Stimulated activated naive B cell treated with anti-CD40 and anti-IgM and Interleukin-4, amounts not matched to agents 10 μg/mL and 1 μg/mL and 100 μg/mL, for 72 hours (primary cell): Measurements from ENCODE around the gene ARMH1.
"Not testable (repeated sequence)": the region's sequence is repeated elsewhere in the genome, so short reads cannot be mapped to it uniquely, and the experiment has no call there.

Source experiments
- ATAC-seq, 2 donors: fragments of 150-1000 bp; cut with Tn5 transposase; replicated peaks; 2 replicates each; pipeline ENCODE4 v1.10.0; 2021; ENCODE audit warnings: moderate library complexity in 1 of 2
- DNase-seq: peaks from one replicate; pipeline ENCODE4 v3.0.0; 2021
- H3K27ac Mint-ChIP-seq: one replicate; pipeline ENCODE4 v1.8.0; 2022; ENCODE audit warnings: mild to moderate bottlenecking, mixed read lengths
- H3K27me3 Mint-ChIP-seq, 2 donors: one replicate each; pipeline ENCODE4 v1.8.0; 2022; ENCODE audit warnings: mixed read lengths in 2 of 2
- H3K36me3 Mint-ChIP-seq, 2 donors: one replicate each; pipeline ENCODE4 v1.8.0; 2022; ENCODE audit warnings: mixed read lengths in 2 of 2, mild to moderate bottlenecking in 1 of 2
- H3K4me1 Mint-ChIP-seq, 2 donors: one replicate each; pipeline ENCODE4 v1.8.0; 2022; ENCODE audit warnings: mixed read lengths in 2 of 2, mild to moderate bottlenecking in 1 of 2
- H3K4me3 Mint-ChIP-seq, 2 donors: one replicate each; pipeline ENCODE4 v1.8.0; 2022; ENCODE audit warnings: mild to moderate bottlenecking in 2 of 2, mixed read lengths in 2 of 2, moderate library complexity in 1 of 2
- H3K9me3 Mint-ChIP-seq, 2 donors: one replicate each; pipeline ENCODE4 v1.8.0; 2022; ENCODE audit warnings: mixed read lengths in 2 of 2, mild to moderate bottlenecking in 1 of 2

Gene ARMH1

DNA sequence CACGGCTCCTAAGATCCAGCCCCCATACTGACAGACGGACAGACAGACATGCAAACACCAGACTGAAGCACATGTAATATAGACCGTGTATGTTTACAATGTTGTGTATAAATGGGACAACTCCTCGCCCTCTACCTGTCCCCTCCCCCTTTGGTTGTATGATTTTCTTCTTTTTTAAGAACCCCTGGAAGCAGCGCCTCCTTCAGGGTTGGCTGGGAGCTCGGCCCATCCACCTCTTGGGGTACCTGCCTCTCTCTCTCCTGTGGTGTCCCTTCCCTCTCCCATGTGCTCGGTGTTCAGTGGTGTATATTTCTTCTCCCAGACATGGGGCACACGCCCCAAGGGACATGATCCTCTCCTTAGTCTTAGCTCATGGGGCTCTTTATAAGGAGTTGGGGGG, 23.4 kb upstream of the ARMH1 start:
- DNase-seq (no peak), ATAC-seq (no peak)
- no peak overlapping the region for H3K4me3 Mint-ChIP-seq
- H3K9me3 Mint-ChIP-seq, result no peaks in the 10 kb centered on the region
- peaks cover 0 to 5% of the 10 kb centered on the region in 2 donors for H3K4me1 Mint-ChIP-seq
- no peaks in the 10 kb centered on the region for H3K27me3 Mint-ChIP-seq
- no peak overlapping the region for H3K27ac Mint-ChIP-seq
- peaks cover 29 to 37% of the 10 kb centered on the region in 2 donors for H3K36me3 Mint-ChIP-seq

DNA sequence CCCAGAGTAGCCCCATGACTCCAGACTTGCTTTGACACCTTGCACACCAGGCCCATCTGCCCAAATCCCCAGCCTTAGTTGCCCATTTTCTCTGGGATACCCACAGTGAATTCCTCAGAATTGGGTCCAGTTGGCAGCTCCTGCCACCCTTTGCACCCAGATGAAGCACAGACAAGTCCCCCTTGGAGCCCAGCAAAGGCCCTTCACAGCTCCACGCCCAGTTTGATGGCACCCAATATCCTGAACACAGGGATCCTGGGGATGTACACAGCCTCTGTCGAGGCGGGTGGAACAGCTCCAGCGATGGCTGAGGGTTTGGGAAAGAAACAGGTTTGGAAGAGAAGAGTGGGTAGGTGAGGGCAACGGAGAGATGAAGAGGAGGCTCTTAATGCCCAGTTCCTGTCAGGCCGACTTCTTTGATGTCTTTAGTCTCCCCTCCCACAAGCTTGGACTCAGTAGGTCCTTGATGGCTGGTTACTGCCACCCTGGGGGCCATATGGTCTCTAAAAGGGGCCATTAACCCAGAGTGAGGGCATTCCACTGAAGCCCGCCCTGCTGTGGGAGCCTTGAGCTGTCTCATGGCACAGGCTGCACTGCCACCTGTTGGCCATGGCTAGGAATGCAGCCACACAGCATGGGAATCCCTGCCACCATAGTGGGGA, 21.9 kb upstream of the ARMH1 start:
- peak; percentile 60 for DNase-seq
- H3K9me3 Mint-ChIP-seq, result no peaks in the 10 kb centered on the region
- peaks cover 28 to 32% of the 10 kb centered on the region in 2 donors for H3K36me3 Mint-ChIP-seq
- H3K4me1 Mint-ChIP-seq, result peaks cover 0 to 5% of the 10 kb centered on the region in 2 donors
- H3K4me3 Mint-ChIP-seq, result no peak overlapping the region
- H3K27ac Mint-ChIP-seq, result no peak overlapping the region
- ATAC-seq, result peak; percentile 86 to 91
- no peaks in the 10 kb centered on the region for H3K27me3 Mint-ChIP-seq

DNA sequence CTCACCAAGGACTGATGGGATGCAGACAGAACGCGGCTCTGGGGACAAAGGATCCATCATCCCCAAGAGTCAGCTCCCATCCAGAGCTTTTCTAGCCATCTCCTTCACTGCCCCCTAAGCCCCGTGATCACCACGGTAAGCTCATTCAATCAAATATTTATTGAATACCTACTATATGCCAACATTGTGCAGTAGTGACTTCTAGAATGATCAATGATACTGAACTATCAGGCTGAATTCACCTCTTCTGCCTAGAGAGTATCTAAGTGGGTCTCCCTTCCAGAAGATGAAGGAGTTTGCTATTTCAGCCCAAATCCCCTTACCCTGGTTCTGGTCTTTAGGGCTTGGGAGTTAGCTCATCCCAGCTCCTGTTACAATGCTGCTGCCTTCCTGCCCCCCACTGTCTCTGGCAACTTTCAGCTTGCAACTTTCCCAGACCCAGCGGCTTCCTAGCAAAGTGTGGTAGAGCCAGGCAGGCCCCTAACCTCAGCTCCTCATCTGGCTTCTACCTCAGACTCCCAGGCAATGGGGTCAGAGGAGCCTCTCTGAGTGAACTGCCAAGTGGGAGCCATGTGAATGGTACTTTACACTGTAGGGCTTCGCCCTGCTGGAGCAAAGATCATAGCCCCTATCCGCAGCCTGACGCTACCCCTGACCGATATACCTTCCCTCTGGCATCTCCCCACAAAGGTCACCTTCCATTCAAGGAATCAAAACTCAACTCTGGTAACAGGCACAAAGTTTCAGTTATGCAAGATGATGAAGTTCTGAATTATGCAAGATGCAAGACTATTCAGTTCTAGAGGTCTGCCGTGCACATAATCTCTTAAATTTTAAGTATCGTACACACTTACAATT, 21.2 kb upstream of the ARMH1 start:
- H3K27ac Mint-ChIP-seq, result no peak overlapping the region
- H3K27me3 Mint-ChIP-seq, result no peaks in the 10 kb centered on the region
- ATAC-seq, result peak in 1 of 2 donors; percentile 6
- H3K9me3 Mint-ChIP-seq, result no peaks in the 10 kb centered on the region
- H3K4me3 Mint-ChIP-seq, result no peak overlapping the region
- H3K36me3 Mint-ChIP-seq, result peaks cover 24 to 28% of the 10 kb centered on the region in 2 donors
- peaks cover 0 to 6% of the 10 kb centered on the region in 2 donors for H3K4me1 Mint-ChIP-seq
- DNase-seq, result no peak

DNA sequence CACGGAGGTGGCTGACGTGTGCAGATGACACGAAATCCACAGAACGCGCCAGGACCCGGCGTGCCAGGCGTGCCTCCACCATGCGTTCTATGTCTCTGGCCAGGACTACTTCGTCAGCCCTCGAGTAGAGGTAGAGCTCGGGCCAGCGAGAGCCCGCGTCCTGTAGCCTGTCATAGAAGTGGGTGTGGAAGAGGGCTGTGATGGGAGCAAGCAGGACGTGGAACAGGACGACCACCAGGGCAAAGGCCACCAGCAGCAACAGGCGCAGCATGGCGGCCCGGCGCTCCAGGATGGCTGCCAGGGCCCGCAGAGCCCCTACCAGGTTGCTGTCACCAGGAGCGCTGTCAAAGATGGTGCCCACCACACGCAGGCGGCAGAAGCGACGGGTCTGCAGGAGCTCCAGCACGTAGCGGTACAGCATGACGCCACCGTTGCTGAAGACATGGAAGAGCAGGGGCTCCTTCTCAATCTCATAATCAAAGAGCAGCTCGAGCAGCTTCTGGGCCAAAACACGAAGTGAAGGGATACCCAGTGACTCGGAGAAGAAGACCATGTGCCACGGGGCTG, 19.8 kb upstream of the ARMH1 start:
- Mint-ChIP-seq H3K27me3 (no peaks in the 10 kb centered on the region), H3K4me3 (no peak overlapping the region), H3K27ac (no peak overlapping the region), H3K4me1 (peaks cover 0 to 6% of the 10 kb centered on the region in 2 donors), H3K36me3 (peaks cover 14 to 17% of the 10 kb centered on the region in 2 donors), H3K9me3 (no peaks in the 10 kb centered on the region)
- DNase-seq (no peak), ATAC-seq (no peak)

DNA sequence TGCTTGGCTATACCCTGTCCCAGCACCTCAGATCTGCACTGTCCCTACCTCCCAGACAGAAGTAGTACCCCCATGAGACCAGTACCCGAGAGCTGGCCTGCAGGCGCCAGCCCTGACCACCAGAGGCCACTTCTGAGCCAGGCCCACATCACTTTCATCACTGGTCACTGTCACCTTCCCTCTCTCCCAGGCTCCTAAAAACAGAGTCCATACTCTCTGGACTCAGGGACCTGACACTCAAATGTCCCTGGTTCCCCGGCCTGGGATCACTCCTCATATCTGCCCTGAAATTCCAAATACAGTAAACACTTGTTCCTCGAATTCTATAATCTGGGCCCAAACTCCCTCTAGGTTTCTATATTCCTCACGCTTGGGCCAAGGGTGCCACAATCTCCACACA, 18.9 kb upstream of the ARMH1 start:
- DNase-seq, result no peak
- H3K36me3 Mint-ChIP-seq, result peaks cover 14 to 17% of the 10 kb centered on the region in 2 donors
- ATAC-seq, result peak; percentile 58 to 66
- no peaks in the 10 kb centered on the region for H3K27me3 Mint-ChIP-seq
- H3K9me3 Mint-ChIP-seq, result no peaks in the 10 kb centered on the region
- peaks cover 0 to 6% of the 10 kb centered on the region in 2 donors for H3K4me1 Mint-ChIP-seq
- H3K27ac Mint-ChIP-seq, result no peak overlapping the region
- no peak overlapping the region for H3K4me3 Mint-ChIP-seq

DNA sequence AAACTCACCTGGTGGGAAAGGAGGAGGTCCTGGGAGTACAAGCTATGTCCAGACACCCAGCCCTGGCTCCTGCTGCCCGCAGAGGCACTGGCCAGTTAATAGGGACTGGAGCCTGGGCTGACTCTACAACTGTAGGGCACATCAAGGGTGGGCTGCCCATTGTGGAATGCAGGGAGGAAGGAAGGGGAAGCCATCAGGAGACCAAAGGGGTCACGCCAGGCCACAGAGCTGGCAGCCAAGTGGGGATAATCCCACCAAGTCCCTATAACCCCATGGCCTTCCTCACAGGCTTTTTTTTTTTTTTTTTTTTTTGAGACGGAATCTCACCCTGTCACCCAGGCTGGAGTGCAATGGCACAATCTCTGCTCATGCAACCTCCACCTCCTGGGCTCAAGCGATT, 14.9 kb upstream of the ARMH1 start:
- ATAC-seq (no peak), DNase-seq (no peak)
- H3K27me3 Mint-ChIP-seq, result no peaks in the 10 kb centered on the region
- no peaks in the 10 kb centered on the region for H3K9me3 Mint-ChIP-seq
- H3K4me3 Mint-ChIP-seq, result no peak overlapping the region
- peaks cover 13 to 16% of the 10 kb centered on the region in 2 donors for H3K4me1 Mint-ChIP-seq
- no peak overlapping the region for H3K27ac Mint-ChIP-seq
- H3K36me3 Mint-ChIP-seq, result peaks cover 3 to 5% of the 10 kb centered on the region in 2 donors

DNA sequence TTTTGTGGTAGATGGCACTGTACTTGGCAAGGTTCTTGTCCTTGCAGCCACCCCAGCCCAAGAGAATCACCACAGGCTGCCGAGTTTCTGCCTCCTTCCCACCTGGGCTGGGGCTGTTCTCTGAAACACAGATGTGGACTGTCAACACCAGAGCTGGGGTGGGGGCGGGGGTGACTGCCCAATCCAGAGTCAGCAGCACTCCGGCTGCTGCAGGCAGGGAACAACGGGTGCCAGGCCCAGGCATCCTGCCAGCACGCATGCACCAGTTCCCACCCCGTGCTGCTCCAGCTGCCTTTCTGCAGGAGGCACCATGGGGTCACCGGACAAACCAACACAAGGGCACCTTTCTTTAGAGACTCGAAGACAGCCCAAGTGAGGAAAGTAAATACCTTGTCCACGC, 14.3 kb upstream of the ARMH1 start:
- ATAC-seq (no peak), DNase-seq (no peak)
- H3K4me3 Mint-ChIP-seq, result no peak overlapping the region
- peaks cover 19 to 22% of the 10 kb centered on the region in 2 donors for H3K4me1 Mint-ChIP-seq
- H3K27ac Mint-ChIP-seq, result no peak overlapping the region
- H3K9me3 Mint-ChIP-seq, result no peaks in the 10 kb centered on the region
- no peaks in the 10 kb centered on the region for H3K36me3 Mint-ChIP-seq
- H3K27me3 Mint-ChIP-seq, result no peaks in the 10 kb centered on the region

DNA sequence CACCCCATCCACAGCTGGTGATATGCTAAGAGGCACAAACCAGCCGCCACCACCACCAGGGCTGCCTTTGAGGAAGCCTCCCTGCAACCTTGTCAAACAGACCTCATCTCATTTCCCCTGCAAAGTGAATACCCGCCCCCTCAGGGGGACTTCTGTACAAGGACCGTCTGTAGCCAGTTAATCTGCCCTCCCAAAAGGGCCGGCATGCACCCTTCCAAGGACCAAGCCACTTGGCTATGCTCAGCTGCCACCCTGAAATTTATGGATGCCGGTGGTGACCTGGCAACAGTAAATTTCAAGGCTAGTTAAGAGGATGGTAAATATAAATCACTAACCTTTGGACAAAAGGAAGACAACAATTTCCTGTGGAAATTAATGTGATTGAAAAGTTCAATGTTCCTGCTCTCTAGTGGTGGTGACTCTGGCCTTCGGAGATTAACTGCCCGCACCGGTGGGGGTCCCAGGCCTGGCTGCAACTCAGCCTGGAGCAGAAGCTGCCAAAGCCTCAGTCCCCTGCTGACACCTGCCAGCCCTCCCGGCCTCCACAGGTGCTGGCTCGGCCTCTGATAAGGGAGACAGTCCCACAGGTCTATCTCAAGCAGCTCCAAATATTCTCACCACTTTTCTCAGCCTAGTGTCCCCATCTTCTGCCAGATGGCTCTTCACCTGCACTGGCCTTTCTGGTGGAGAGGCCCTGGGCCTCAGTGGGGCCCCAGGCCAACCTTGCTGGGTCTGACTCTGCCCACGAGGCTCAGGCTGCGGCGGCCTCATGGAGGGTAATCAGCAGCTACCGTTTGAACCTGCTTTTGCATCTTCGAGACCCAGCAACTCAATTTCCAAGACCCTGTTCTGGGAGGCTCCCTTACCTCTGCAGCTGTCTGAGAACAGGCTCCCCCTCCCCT, 12.5 kb upstream of the ARMH1 start:
- Mint-ChIP-seq H3K27me3 (no peaks in the 10 kb centered on the region), H3K36me3 (no peaks in the 10 kb centered on the region), H3K4me1 (peaks cover 14 to 23% of the 10 kb centered on the region in 2 donors), H3K27ac (no peak overlapping the region), H3K4me3 (no peak overlapping the region), H3K9me3 (no peaks in the 10 kb centered on the region)
- peak; percentile 18 to 33 for ATAC-seq
- no peak for DNase-seq

DNA sequence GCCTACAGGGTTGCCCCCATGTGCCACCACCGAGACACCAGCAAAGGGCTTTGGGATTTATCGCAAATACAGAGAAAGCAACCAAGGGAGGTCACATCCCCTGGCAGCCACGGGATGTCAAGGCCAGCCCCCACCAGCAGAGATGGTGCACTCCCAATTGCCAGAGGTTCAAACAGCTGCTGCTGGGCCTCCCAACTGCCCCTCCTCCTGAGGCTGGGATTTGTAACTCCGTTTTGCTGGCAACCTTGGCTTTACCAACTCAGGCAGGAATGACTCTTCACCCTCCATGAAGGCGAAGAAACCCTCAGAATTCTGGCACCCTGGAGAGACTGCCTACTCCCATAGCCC, 11.9 kb upstream of the ARMH1 start:
- no peak for ATAC-seq
- no peaks in the 10 kb centered on the region for H3K9me3 Mint-ChIP-seq
- no peak for DNase-seq
- no peaks in the 10 kb centered on the region for H3K36me3 Mint-ChIP-seq
- no peak overlapping the region for H3K4me3 Mint-ChIP-seq
- H3K4me1 Mint-ChIP-seq, result peaks cover 14 to 23% of the 10 kb centered on the region in 2 donors
- no peaks in the 10 kb centered on the region for H3K27me3 Mint-ChIP-seq
- H3K27ac Mint-ChIP-seq, result no peak overlapping the region

DNA sequence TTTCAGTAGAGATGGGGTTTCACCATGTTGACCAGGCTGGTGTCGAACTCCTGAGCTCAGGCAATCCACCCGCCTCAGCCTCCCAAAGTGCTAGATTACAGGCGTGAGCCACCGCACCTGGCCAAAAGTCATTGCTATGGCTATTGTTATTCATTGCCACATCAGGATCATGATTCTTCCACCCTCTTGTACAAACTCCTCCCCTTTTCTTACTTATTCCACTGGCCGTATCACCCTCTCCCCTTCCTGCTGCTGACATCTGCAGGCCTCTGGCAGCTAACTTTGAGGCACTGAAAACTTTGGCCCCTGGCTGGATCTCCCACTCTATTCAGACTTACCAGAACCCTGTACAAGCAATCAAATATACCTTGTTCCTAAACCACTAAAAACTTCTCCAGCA, 11.1 kb upstream of the ARMH1 start:
- Mint-ChIP-seq H3K27ac (no peak overlapping the region), H3K9me3 (no peaks in the 10 kb centered on the region), H3K4me1 (peaks cover 13 to 23% of the 10 kb centered on the region in 2 donors), H3K27me3 (no peaks in the 10 kb centered on the region), H3K4me3 (no peak overlapping the region), H3K36me3 (no peaks in the 10 kb centered on the region)
- DNase-seq (no peak), ATAC-seq (no peak)

DNA sequence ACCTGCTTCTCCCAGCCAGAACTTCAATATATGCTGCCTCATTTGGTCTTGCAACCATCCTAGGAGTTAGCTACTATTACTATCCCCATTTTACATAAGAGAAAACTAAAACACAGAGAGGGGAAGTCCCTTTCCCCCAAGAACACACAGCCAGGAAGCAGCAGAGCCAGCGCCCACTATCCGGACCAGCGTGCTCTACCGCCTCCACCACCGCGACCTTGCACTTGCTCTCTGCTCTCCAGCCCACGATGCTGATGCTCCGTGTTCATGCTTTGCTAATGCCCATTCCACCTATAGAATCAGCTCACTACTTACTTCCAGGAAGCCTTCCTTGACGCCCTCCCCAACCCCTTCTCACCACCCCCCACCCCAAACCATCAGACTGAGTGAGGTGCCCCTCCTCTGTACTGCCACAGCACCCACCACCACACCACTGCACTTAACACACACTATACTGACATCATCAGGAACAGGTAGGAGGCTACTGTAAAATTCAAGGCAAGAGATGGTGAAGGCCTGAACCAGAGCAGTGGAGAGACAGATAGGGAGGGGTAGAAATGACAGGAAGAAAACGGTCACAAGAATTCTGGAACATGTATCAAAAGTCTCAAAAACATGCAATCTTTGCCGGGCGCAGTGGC, 9.7 kb upstream of the ARMH1 start:
- H3K9me3 Mint-ChIP-seq, result no peaks in the 10 kb centered on the region
- H3K4me3 Mint-ChIP-seq, result peak overlapping the region; percentile 9 to 31
- H3K27me3 Mint-ChIP-seq, result no peaks in the 10 kb centered on the region
- ATAC-seq, result peak; percentile 94 to 96
- no peaks in the 10 kb centered on the region for H3K36me3 Mint-ChIP-seq
- H3K27ac Mint-ChIP-seq, result peak overlapping the region; percentile 20
- DNase-seq, result peak; percentile 19
- H3K4me1 Mint-ChIP-seq, result peaks cover 13 to 23% of the 10 kb centered on the region in 2 donors

DNA sequence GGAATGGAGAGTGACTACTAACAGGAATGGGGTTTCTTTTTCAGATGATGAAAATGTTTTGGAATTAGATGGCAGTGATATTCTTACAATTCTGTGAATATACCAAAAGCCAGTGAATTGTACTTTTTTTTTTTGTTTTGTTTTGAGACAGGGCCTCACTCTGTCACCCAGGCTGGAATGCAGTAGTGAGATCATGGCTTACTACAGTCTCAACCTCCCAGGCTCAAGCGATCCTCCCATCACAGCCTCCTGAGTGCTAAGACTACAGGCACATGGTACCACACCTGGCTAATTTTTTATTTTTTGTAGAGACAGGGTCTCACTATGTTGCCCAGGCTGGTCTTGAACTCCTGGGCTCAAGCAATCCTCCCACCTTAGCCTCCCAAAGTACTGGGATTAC, 7.8 kb upstream of the ARMH1 start:
- H3K4me1 Mint-ChIP-seq, result peaks cover 18 to 27% of the 10 kb centered on the region in 2 donors
- H3K27ac Mint-ChIP-seq, DNase-seq, H3K4me3 Mint-ChIP-seq, ATAC-seq, H3K9me3 Mint-ChIP-seq, H3K27me3 Mint-ChIP-seq, H3K36me3 Mint-ChIP-seq: not testable (repeated sequence)

DNA sequence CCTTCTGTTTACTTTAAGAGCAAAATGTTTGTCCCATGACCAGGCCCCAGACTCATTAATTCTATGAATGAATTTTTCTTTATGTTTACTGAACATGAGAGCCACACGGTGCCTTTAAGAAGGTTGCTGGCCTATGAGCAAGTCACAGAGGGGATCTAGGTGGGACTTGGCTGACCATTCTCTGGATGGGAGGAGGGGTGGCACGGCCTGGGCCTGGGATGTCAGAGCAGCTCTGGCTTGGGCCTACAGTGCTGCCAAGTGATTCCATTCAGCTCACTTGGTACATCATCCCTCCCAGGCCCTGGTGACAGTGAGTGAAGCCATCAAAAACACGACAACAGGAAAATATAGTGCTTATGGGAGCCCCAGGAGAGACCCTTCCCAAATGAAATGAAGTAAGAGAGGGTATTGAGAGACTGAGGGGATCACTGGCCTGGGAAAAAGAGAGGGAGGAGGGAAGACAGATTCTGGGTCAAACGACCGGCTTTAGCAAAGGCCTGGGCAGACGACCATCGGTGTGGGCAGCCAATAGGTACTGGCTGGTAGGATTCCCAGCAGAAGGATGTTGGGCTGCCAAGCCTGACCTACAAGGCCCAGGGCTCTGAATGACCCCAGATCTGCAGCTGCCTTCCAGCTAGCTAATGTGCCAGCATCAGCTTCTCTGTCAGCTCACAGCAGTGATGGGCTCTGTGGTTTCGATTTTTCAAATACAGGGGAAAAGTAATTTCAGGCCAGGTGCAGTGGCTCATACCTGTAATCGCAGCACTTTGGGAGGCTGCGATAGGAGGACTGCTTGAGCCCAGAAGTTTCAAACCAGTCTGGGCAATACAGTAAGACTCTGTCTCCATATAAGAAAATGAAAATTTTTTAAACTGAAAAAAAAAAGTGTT, 3.5 kb upstream of the ARMH1 start:
- H3K27ac Mint-ChIP-seq, result no peak overlapping the region
- no peaks in the 10 kb centered on the region for H3K27me3 Mint-ChIP-seq
- no peak for DNase-seq
- no peaks in the 10 kb centered on the region for H3K9me3 Mint-ChIP-seq
- no peak overlapping the region for H3K4me3 Mint-ChIP-seq
- no peak for ATAC-seq
- H3K36me3 Mint-ChIP-seq, result peaks cover 0 to 4% of the 10 kb centered on the region in 2 donors
- peaks cover 23 to 35% of the 10 kb centered on the region in 2 donors for H3K4me1 Mint-ChIP-seq
